HG03103 (cell line): Measurements from ENCODE around the gene PC.

Source experiments
- ATAC-seq: cut with Tn5 transposase; IDR thresholded peaks from one replicate; pipeline ENCODE4 v1.9.1; 2021; ENCODE audit warnings: low read depth; ENCODE audit not compliant: unreplicated experiment

The PC gene

DNA sequence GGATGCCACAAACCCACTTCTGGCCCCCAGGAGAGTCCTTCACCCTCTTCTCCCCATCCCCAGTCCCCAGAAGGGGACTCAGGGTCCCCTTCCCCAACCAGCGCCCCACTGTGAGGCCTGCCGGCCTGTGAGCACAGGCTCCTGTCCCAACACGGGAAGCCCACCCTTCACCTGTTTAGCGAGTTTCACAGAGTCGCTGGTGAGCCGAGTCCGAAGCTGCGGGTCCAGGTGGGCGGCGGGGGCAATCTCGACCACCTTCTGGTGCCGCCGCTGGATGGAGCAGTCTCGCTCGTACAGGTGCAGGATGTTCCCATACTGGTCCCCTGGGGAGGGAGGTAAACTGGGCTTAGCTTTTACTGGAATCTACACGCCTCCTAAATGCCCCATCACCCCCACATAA lies 88.1 kb downstream of the PC start:
- no peak for ATAC-seq

DNA sequence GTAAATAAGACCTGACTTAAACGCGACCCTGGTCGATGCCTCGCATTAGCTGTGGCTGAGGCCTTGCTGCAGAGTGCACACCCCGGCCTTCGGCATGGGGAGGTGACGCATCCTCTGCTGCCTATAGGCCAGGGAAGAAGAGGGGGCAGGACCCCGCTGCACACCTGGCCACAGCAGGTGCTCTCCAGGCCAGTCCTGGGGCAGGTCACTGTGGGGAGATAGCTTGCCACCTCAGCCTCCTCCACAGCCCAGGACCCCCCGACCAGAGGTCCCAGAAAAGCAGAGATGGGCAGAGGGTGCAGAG lies 88.7 kb downstream of the PC start:
- no peak for ATAC-seq

DNA sequence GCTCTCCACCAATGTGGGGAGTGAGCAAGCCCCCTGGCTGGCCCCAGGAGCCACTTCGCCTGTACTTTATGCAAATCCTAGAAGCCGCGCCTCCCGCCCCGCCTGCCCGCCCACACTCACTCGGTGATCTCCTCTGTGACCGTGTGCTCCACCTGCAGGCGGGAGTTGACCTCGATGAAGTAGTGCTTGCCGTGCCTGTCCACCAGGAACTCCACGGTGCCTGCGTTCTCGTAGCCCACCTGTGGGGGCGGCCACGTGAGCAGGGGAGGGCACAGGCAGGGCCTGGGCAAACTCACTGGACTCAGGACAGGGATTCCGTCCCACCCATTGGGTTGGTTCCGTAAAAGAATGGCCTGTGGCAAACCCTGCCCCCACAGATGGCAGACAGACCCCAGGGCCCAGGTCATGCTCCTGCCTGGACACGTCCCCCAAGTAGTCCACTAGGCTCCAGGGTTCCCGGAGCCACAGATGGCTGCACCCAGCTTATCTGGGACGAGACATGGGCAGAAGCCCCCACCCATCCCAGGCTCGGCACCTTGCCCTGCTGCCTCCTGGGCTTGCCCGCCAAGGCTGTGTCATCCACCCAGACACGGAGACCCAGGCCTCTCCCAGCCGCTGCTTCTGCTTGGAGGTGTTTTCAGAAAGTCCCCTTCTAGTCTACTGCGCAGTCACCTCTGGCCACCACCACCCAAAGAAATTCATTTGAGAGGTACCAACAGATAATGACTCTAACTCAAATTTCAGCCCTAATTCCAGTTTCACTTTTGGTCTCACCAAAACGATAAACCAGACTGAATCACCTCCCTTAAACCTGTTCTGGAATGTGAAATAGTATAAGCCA lies 89.2 kb downstream of the PC start:
- ATAC-seq: peak; percentile 60

DNA sequence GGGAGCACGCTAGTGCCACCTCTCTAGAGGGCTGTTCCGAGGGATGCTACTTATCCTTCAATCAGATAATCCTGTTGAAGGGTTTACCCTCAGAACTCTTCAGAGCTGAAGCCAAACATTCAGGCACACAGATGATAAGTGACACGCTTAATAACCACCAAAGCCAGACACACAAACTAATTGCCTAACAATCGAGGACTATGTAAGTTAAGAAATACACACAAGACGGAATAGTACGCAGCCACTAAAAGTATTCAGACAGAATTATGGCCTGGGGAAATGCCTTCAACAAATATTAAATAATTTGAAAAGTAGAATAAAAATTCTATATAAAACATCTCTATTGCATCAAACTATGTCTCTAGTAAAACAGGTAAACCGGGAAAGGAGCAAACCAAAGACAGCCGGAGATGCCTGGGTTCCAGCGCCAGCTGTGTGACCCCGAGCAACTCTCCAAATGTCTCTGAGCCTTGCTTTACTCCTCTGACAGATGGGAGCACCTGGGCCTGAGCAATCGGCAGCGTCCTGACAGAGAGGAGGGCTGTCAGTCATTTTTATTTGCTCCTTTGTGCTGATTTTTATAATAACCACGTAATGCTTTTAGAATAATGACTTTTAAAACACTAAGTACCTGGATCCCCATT lies 90.0 kb downstream of the PC start:
- no peak for ATAC-seq

DNA sequence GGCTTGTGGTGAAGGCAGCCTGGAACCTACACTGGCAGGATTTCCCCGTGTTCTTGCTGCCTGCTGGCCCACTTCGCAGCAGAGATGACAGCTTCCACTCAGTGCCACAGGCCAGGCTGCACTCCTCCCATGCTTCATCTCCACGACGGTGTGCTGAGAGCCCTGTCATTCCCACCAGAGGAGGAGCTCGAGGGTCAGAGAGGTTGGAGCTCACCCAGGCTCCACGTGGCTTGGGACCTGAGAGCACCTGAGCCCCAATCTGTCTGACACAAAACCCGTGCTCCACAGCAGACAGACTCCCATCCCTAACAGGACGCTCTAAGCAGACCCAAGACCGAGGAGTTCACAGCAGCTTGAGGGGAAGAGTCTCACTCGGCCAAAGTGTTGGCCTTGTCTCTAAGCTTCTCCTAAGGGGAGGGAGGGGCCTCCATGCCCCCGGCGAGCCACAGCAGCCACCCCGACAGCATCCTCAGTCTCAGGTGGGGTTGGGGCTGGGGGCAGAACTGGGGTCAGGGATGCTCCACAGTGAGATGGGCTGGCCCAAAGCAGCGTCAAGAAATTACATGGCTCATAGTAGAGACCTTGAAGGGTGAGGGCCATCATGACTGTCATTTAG lies 90.7 kb downstream of the PC start:
- ATAC-seq: no peak

DNA sequence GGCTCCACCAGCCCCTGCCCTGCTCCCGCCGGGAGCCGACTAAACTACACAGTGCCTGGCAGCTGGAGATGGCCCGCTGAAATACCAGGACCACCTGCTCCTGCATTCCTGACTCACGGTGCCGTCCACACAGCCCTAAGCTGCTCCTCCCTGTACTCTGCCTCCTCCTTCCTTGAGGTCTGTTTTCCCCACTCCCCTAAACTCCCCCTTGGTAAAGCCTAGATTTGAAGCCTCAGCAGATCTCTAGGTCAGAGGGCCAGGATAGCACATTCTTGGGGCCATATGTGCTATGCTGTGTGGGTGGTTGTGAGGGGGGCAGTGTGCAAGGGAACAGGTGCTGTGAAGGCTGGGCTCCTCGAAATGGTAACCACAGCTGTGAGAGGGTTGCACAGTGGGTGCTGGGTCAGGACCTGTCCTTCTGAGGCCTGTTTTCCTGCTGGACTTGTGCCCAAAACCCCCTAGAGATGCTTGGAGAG lies 91.6 kb downstream of the PC start:
- ATAC-seq: no peak

DNA sequence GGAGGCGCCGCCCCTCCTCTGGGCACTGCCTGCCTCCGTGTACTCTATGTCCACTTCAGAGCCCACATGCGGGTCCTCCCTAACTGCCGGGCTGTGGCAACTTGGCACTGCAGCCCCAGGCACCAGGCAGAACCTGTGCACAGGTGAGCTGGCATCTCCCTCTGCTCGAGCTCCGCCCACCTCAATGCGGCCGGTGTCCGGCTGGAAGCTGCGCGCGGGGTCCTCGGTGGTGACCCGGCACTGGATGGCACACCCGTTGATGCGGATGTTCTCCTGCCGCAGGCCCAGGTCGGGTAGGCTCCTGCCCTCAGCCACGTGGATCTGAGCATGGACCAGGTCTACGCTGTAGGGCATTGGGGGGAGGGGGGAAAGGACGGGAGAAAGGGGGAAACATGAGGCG lies 92.2 kb downstream of the PC start:
- ATAC-seq: no peak

DNA sequence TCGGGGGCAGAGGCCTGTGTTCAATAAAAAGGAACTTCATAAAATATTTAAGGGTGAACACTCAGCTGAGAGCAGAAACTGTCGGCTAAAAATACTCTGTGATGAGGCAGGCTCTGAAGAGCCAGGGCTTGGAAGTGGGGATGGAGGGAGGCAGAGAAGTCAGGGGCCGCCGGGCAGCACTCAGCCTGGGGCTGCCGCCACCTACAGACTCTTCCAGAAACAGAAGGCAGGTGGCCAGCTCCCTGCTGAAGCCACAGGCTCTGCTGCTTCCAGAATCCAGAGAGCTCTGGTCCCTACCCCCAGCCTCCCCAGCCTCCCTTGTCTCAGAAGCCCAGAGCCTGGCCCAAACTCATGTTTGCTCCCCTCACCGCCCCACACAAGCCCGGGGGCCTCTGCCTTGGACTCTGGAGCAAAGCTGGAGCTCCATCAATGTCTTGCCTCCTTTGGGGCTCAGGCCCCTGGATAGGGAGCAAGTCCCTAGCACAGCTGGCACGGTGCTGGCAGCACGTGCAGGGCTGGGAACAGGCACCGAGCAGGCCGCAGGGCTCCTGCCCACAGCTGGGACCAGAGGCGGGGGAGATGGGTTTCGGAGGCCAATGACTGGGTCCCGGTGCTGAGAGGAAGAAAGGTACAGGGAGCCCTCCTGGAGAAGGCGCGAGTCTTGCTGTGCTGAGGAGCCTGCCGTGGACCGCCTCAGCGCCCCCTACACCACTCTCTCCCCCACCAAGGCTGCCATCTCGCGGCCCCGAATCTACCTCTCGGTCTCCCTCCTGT lies 93.1 kb downstream of the PC start:
- no peak for ATAC-seq

DNA sequence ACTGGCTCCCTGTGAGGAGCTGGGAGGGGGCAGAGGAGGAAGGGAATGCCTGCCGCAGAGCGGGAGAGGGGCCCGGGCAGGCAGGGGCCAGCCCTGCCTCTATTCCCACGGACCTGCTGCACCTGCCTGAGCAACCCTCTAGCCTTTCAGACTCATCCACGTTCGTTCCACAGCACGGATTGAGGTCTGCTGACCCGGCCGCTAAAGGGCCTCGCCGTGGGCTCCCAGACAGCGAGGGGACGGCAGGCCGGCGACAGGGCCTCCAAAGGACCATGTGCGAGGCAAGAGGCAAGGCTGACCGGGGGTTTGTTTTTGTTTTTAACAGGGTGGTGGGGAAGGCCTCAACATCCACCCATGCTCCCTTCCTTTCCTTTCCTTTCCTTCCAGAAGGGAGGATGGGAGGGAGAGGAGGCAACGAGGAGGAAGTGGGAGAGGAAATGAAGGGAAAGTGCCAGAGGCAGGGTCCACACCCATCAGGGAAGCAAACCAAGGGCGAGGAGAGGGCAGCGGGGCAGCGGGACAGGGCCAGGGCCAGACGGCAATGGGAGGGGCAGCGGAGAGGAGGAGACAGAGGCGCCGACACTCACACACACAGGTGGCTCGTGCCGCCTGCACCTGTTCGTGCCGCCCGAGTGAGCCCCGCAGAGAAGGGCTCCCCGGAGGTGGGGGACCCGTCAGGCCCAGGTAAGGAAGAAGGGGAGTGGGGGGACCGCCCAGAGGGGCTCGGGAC lies 93.8 kb downstream of the PC start:
- no peak for ATAC-seq

DNA sequence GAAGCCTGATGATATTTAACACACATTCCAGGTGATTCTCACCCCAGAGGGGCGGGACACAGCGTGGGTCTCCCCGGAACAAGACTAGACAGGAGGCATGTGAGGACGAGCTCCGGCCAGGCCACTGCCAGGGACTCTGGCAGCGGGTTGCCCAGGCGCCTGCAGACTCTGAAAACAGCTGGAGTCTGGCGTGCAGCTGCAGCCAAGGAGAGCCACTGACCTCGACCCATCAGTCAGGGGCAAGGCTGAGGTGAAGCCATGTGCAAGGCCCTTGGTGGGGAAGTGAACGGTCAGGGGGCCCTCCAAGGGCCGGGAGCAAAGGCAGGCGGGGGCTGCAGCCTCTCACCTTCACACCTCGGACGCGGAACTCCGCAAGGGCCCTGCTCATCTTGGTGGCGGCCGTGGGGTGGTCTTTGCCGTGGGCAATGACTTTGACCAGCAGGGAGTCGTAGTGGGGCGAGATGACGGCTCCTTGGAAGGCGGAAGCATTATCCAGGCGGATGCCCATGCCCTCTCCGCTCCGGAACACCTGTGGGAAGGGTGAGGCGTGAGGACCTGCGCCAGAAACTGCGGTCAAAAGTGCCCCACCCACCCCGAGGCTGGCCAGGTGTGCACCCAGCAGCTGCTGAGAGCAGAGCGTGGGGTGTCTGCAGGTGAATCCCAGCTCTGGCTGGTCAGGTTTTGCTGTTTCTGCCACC lies 94.6 kb downstream of the PC start:
- no peak for ATAC-seq

DNA sequence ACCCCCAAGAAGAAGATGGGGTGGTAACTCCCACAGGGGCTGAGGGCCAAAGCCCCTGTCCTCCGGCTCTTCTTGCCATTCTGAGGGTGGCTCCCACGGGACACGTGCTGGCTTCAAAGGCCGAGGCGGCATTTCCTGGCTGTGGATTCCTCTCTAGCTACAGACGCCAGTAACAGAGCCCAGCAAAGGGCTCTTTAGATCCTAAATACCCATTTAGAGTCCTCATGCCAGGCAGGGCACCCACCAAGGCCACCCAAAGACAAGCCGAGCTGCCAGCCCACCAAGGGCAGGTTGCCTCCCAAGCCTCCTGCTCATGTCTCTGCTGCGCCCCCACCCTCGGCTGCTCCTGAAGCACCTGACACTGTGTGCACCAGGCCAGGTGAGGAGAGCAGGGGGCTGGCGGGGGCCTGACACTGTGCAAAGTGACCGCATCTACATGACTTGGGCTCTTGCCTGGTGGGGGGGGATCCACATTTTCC lies 95.6 kb downstream of the PC start:
- no peak for ATAC-seq

DNA sequence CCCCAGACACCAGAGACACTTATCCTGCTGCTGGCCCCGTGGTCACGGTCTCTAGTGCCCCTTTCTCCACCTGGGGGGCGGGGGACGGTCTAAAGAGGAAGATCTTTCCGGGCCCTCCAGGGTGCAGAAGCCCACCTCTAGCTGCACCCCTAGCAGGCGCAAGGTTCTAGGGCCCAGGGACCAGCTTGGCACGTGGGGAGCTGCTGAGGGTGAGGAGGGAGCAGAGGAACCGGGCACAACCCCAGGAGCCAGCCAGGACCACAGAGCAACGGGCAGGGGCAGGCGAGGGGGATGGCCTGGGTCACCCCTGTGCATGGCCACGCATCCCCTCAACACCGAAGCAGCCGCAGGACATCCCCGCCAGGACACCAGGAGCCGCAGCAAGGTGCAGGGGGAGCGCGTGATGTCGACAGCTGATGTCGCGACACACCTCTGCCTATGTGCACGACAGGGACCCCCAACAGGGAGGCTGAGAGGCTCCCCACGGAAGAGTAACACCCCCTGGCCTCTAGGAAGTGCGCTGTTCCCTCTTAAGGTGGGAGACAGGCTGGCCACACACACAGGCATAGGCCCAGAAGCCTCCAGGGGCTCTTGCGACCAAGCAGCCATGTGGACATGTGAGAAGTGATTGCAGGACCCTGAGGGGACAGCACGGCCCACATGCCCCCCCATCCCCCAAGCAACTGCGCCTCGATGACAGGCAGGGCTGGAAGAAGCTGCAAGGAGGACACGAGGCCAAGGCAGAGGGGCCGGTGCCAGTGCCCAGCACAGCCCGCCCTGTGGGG lies 96.2 kb downstream of the PC start:
- ATAC-seq: no peak

DNA sequence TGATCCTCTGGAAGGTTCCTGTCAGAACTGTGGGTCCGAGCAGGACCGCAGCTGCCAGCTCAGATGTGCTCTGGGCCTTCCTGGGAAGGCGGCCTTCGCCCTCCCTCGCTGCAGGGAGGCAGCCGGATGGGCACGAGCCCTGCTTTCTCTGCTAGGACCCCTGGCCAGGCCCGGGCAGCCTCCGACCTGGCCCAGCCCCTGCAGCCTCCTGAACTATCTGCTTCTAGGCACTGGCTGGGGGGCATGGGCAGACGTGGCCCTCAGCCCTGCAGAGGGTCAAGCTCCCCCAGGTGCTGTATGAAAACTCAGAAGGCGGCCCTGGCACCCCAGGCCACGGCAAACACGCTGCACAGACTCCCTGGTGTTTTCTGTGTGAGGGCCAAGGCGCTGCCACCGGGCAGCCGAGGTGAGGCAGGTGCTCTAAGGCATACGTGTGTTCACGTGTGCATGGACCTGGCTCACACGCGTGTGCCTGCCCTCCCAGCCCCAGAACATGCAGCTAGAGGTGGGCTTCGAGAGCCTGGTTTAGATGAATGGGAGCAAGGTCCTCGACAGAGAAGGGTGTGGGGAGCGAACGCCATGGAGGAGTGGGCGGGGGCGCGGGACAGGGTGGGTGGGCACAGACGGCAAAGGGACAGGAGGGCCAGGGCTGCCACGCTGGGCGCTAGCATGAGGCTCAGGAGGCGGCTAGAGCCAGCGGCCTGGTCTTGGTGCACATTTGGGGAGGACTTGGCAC lies 97.0 kb downstream of the PC start:
- ATAC-seq: no peak

DNA sequence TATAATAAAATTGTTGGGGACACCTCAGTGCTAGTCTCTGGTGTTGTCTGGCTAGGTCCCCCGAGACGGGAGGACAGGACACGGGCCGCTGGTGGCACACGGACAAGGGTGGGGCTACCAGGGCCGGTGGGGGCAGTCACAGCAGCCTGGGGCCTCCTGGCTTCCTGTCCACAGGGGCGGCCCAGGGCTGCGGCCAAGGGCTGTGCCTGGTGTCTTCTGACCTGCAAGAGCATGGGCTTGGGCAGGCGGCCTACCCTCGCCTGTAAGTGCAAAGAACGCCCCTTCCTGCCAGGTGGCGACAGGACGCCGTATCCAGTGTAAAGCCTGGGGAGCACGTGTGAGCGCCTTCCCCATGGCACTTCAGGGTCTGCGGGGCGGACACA lies 97.7 kb downstream of the PC start:
- no peak for ATAC-seq

DNA sequence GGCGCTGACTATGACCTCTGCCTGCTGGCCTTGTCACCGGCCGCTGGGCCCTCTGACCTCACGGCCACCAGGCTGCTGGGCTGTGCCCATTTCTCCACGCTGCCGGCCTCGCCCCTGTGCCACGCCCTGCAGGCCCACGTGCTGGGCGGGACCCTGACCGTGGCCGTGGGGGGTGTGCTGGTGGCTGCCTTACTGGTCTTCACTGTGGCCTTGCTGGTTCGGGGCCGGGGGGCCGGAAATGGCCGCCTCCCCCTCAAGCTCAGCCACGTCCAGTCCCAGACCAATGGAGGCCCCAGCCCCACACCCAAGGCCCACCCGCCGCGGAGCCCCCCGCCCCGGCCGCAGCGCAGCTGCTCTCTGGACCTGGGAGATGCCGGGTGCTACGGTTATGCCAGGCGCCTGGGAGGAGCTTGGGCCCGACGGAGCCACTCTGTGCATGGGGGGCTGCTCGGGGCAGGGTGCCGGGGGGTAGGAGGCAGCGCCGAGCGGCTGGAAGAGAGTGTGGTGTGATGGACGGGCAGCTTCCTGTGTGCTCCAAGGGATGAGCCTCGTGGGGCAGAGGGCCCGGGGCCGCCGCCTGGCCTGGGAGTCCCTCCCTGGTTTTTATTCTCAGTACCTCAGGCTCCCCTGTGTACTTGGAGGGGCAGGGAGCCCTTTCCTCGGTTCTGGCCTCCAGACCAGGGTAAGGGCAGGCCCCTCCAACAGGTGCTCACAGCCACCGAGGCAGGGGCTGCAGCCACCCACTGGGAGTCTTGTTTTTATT lies 98.3 kb downstream of the PC start:
- no peak for ATAC-seq

DNA sequence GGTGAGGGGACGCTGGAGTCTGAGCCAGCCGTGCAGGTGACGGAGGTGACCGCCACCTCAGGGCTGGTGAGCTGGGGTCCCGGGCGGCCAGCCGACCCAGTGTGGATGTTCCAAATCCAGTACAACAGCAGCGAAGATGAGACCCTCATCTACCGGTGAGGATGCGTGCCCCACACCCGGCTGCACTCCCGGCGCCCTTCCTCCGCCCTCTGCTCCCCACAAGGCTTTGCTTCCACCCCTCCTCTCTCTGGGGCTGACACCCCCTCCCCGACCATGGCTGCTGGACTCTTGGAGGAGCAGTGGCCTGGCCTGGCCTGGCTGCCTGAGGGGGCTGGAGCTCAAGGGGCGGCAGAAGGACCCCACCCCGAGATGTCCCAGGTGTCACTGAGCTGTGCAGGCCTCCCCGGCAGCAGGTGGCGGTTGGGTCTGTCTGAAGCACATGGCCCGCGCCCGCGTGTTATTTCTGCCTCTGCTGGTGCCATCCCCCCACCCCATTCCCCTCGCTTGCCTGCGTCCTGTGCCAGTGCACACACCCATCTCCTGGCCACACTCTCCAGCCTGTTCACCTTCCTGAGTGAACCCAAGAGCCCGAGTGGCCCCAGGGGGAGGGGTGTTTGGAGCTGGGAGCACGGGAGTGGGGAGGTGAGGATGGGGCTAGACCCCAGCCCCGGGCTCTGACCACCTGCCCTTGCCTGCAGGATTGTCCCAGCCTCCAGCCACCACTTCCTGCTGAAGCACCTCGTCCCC lies 99.1 kb downstream of the PC start:
- ATAC-seq: no peak
